Measurements from ENCODE around the gene AP3S1. TPM values are rescaled to one million over a fixed set of nuclear protein-coding genes. Genes with fewer than 3 reads are reported as not detected.

The AP3S1 gene
- total RNA-seq, 1 experiment from 2014 or later: 188 TPM

Other genes with a start within 250 kb of the AP3S1 start
- gene TICAM2, start 239.5 kb upstream of the AP3S1 start, total RNA-seq (2014; rRNA removed; shearing (Covaris generic); ENCODE audit: low replicate concordance): 0.07 TPM in 1 of 2 replicates, not detected in the other
- 60.8 and 61.1 TPM in 2 replicates for gene TMED7, start 215.9 kb upstream of the AP3S1 start, total RNA-seq (2014; rRNA removed; shearing (Covaris generic); ENCODE audit: low replicate concordance)
- not detected in 2 replicates for gene CDO1, start 25.3 kb upstream of the AP3S1 start, total RNA-seq (2014; rRNA removed; shearing (Covaris generic); ENCODE audit: low replicate concordance)
- gene ATG12, start 370 bp upstream of the AP3S1 start, total RNA-seq (2014; rRNA removed; shearing (Covaris generic); ENCODE audit: low replicate concordance): 34.2 and 59.3 TPM in 2 replicates
- 0.11 and 0.22 TPM in 2 replicates for gene LVRN, start 120.5 kb downstream of the AP3S1 start, total RNA-seq (2014; rRNA removed; shearing (Covaris generic); ENCODE audit: low replicate concordance)
- gene ARL14EPL, start 190.5 kb downstream of the AP3S1 start, total RNA-seq (2014; rRNA removed; shearing (Covaris generic); ENCODE audit: low replicate concordance): not detected in 2 replicates
- 30.2 and 80.6 TPM in 2 replicates for gene COMMD10, start 243.1 kb downstream of the AP3S1 start, total RNA-seq (2014; rRNA removed; shearing (Covaris generic); ENCODE audit: low replicate concordance)